Measurements from ENCODE around the gene CAND2.

The CAND2 gene

GRCh38 chr3:12759693-12760565, 36.6 kb upstream of the CAND2 start:
- H3K27ac ChIP-seq = no peak overlapping the region

DNA sequence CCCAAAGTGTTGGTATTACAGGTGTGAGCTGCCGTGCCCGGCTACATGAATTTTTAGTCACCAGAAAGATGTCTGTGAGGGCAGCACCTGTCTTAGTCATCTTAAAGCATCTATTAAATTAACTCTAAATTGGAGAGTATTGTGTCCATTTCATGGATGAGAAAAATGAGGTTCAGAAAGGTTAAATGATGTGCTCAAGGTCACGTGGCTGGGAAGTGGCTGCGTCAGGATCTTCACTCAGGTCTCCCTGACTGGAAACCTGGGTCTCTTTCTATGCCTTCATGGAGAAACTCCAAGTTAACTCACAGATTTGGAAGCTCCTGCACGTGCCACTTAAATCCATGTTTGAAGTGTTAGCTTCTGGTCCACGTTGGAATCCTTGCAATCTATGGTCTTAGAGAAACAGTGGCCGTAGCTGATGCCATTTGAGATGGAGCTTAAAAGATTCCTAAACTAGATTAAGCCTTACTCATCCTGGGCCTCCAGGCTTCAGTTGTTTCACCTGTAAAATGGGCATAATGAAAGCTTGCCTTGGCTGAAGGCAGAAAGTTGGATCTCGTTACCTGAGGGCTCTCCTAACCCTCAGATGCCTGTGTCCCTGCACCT, 32.2 kb upstream of the CAND2 start:
- TF ChIP-seq ZFX (IDR thresholded peaks at IDR 0.05; ENCODE audit: borderline replicate concordance) = no peak
- TF ChIP-seq, protein P1, sequence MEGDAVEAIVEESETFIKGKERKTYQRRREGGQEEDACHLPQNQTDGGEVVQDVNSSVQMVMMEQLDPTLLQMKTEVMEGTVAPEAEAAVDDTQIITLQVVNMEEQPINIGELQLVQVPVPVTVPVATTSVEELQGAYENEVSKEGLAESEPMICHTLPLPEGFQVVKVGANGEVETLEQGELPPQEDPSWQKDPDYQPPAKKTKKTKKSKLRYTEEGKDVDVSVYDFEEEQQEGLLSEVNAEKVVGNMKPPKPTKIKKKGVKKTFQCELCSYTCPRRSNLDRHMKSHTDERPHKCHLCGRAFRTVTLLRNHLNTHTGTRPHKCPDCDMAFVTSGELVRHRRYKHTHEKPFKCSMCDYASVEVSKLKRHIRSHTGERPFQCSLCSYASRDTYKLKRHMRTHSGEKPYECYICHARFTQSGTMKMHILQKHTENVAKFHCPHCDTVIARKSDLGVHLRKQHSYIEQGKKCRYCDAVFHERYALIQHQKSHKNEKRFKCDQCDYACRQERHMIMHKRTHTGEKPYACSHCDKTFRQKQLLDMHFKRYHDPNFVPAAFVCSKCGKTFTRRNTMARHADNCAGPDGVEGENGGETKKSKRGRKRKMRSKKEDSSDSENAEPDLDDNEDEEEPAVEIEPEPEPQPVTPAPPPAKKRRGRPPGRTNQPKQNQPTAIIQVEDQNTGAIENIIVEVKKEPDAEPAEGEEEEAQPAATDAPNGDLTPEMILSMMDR (IDR thresholded peaks at IDR 0.05) = no peak
- no peak overlapping the region for H3K27ac ChIP-seq

More at GRCh38 chr3:12759693-12760565, 36.6 kb upstream of the CAND2 start:
- TF ChIP-seq, protein P1 (IDR thresholded peaks at IDR 0.05) = no peak
- TF ChIP-seq ZFX (IDR thresholded peaks at IDR 0.05; ENCODE audit: borderline replicate concordance) = no peak

- TF ChIP-seq, protein P1 (IDR thresholded peaks at IDR 0.05) = no peak
- TF ChIP-seq ZFX (IDR thresholded peaks at IDR 0.05; ENCODE audit: borderline replicate concordance) = no peak
- H3K27ac ChIP-seq = no peak overlapping the region
Observed at GRCh38 chr3:12766541-12766940, 29.9 kb upstream of the CAND2 start.

DNA sequence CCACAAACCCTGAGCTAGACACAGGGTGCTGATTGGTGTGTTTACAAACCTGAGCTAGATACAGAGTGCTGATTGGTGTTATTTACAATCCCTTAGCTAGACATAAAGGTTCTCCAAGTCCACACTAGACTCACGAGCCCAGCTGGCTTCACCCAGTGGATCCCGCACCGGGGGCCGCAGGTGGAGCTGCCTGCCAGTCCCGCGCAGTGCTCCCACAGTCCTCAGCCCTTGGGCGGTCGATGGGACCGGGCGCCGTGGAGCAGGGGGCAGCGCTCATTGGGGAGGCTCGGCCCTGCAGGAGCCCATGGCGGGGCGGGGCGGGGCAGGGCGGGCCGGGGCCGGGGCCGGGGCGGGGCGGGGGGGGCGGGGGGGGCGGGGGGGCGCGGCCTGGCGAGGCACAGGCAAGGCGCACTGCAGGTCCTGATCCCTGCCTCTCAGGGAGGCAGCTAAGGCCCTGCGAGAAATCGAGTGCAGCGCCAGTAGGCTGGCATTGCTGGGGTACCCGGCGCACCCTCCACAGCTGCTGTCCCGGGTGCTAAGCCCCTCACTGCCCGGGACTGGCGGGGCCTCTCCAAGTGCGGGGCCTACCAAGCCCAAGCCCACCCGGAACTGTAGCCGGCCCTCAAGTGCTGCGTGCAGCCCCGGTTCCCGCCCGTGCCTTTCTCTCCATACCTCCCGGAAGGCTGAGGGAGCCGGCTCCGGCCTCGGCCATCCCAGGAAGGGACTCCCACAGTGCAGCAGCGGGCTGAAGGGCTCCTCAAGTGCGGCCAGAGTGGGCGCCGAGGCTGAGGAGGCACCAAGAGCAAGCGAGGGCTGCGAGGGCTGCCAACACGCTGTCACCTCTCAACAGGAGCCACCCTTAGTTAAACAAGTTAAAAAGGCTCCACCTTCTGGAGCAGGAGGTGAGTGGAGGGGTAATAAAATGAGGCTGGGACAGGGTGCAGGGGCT, 27.6 kb upstream of the CAND2 start:
- H3K27ac ChIP-seq = no peak overlapping the region
- TF ChIP-seq, protein P1 (IDR thresholded peaks at IDR 0.05) = no peak
- TF ChIP-seq ZFX (IDR thresholded peaks at IDR 0.05; ENCODE audit: borderline replicate concordance) = no peak

DNA sequence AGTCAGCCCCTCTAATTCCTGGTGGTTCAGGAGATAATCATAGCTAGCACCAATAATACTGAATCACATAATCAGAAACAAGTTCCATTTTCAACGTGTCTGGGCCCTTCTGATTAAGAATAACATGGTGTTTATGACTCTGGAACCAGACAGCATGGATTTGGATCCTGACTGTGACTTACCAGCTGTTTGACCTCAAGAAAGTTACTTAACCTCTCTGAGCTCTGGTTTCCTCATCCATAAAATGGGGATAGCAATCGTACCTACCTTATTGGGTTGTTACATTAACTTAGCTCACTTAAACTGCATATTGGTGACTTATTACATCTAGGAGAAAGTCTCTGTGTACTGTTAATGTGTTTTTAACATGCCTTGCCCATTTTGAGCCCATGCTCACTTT, 26.7 kb upstream of the CAND2 start:
- no peak overlapping the region for H3K27ac ChIP-seq
- TF ChIP-seq ZFX (IDR thresholded peaks at IDR 0.05; ENCODE audit: borderline replicate concordance) = no peak
- TF ChIP-seq, protein P1 (IDR thresholded peaks at IDR 0.05) = no peak

DNA sequence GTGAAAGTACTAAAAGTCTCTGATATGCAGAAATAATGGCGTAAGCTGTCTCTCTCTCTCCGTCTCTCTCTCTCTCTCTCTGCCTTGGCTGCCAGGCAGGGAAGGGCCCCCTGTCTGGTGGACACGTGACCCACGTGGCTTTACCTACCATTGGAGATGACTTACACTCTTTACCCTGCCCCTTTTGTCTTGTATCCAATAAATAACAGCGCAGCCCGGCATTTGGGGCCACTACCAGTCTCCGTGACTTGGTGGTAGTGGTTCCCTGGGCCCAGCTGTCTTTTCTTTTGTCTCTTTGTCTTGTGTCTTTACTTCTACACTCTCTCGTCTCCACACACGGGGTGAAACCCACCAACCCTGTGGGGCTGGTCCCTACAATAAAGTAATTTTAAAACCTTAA, 25.2 kb upstream of the CAND2 start:
- H3K27ac ChIP-seq = no peak overlapping the region
- TF ChIP-seq, protein P1 (IDR thresholded peaks at IDR 0.05) = no peak
- no peak for TF ChIP-seq ZFX (IDR thresholded peaks at IDR 0.05; ENCODE audit: borderline replicate concordance)
